GM12872 (cell line): ENCODE results near the gene RPS6KA2.

Experiments
- TF ChIP-seq, protein P1 (sequence below): IDR thresholded peaks from 3 replicates; pipeline ENCODE4 v1.5.1; 2011; ENCODE audit warnings: low read depth, mild to moderate bottlenecking, low read length, moderate library complexity; ENCODE audit not compliant: insufficient read depth

RPS6KA2 gene

DNA sequence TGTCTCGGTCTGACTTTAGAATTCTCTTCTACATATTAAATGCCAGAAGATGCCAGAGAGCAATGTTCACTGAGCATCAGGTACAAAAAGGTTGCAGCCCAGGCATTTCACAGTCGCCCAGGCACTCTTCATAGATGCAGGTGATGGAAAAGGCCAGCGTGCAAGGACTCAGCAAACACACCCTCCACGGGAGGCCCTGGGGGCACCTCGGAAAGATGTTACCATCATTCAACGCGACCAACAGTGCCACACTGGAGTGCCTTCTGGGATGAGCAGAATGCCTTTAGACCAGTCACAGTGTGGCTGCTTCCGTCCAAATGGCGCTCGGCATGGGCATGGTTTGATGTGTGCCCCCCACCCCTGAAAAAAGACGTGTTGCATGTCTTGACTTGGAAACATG lies 36.0 kb downstream of the RPS6KA2 start:
- TF ChIP-seq, protein P1, sequence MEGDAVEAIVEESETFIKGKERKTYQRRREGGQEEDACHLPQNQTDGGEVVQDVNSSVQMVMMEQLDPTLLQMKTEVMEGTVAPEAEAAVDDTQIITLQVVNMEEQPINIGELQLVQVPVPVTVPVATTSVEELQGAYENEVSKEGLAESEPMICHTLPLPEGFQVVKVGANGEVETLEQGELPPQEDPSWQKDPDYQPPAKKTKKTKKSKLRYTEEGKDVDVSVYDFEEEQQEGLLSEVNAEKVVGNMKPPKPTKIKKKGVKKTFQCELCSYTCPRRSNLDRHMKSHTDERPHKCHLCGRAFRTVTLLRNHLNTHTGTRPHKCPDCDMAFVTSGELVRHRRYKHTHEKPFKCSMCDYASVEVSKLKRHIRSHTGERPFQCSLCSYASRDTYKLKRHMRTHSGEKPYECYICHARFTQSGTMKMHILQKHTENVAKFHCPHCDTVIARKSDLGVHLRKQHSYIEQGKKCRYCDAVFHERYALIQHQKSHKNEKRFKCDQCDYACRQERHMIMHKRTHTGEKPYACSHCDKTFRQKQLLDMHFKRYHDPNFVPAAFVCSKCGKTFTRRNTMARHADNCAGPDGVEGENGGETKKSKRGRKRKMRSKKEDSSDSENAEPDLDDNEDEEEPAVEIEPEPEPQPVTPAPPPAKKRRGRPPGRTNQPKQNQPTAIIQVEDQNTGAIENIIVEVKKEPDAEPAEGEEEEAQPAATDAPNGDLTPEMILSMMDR, result no peak

DNA sequence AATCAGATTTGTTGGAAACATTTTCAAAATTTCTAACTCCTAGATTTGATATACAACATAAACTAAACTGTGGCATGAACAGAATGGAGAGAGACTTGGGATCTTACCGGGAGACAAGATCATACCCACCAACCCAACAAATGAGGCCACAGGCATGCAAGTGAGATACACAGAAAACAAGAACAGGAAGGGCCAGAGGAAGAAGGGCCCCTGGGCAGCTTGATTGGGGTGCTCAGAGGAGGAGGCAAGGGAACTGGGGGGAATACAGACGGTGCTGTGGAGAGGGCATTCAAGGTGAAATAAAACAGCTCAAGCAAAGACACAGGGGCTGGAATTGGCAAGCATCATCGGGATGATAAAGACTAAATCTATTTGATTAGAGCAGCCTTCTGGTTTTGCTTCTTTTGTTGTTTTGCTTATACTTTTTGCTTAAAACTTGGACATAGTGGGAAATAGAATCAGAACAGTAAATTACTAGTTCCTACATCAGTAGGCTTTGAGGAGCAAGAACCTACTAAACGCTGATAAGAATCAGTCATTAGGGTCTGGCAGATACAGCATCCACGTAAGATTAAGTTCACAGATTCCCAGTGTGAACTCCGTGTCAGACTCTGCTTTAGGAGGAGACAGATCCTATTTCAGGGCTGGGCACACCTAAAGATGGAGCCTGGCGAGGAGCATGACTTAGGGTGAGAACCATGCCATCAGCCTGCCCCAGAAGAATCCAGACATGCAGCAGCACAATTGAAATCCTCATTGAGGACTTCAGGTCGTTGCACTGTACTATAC lies 37.1 kb downstream of the RPS6KA2 start:
- TF ChIP-seq, protein P1, result no peak

- TF ChIP-seq, protein P1, result no peak
Observed at GRCh38 chr6:166589337-166589731, 37.7 kb downstream of the RPS6KA2 start.

DNA sequence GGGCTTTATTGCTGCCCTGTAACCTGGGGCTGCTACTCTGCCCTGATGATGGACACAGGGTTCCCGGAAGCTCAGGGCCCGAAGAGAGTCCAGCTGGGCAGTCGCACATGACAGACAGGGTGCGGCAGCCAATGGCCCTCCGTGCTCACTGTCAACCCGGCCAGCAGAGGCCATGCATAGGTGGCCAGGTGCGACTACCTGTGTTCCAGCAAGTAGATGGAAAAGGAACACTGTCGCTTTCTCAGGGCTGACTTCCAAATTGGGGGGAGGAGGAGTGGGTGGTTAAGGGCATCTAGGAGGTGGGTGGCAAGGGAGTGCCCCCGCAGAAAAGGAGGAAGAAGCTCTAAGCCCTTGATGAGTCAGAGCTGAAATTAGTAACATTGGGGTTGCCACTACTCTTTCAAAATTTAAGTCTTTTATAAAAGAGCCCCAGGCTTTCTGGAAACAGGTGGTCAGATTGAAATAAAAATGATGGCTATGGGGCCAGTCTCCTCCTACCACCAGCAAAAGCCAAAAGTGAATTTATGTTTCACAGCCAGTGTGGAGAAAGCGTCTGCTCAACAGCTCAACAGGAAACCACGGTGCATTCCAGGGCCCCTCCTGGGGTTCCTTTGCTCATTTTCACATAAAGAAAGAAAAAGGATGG lies 38.2 kb downstream of the RPS6KA2 start:
- TF ChIP-seq, protein P1, result no peak

- TF ChIP-seq, protein P1, result no peak
Observed at GRCh38 chr6:166587631-166588413, 39.2 kb downstream of the RPS6KA2 start.

- TF ChIP-seq, protein P1, result no peak
Observed at GRCh38 chr6:166586424-166587156, 40.5 kb downstream of the RPS6KA2 start, which contains the start of gene RAMACL. Gene RAMACL (minus strand): TSS chr6:166586678. CDS start chr6:166586477, 201 bp downstream.
